ENCODE measurements around the gene IFNL4.

The IFNL4 gene

DNA sequence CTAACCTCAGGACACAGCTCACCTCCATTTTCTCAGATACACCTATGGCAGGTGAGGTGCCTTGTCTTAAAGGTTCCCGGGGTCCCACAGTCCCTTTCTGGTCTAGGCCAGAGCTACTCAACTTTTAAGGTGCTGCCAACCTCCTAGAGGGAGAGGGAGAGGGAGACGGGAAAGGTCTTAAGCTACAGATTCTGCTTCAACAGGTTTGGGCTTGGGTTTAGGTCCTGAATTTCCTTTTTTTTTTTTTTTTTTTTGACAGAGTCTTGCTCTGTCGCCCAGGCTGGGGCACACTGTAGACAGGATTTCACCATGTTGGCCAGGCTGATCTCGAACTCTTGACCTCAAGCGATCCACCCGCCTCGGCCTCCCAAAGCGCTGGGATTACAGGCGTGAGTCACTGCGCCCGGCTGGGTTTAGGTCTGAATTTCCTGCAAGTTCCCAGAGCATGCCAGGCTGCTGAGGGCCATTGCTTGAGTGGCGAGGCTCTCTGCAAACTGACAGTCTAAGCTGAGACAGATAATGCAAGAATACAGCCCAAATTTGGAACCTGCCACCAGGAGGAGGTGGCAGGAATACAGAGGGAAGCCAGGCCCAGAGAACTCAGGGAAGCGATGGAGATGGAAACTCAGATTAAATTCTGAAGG is 36.8 kb downstream of the IFNL4 start:
- no peak overlapping the region for H3K4me3 ChIP-seq (ENCODE audit: low read depth, low read length)
- TF ChIP-seq CTCF (IDR thresholded peaks at IDR 0.05; ENCODE audit: borderline replicate concordance, insufficient read depth, low read depth, low read length) = no peak

DNA sequence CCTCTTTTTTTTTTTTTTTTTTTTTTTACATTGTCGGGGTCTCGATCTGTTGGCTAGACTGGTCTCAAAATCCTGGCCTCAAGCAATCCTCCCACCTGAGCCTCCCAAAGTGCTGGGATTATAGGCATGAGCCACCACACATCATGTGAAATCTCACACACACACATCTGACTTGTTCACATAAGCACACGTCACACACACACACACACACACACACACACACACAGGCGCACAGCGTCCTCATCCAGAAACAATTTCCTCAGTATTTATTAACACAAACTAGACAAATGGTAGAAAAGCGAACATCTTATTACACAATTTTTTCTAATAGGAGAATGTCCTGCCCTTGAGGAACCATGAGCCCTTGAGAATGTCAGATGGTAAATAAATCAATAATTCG is 39.5 kb downstream of the IFNL4 start:
- H3K4me3 ChIP-seq (ENCODE audit: low read depth, low read length) = no peak overlapping the region
- no peak for TF ChIP-seq CTCF (IDR thresholded peaks at IDR 0.05; ENCODE audit: borderline replicate concordance, insufficient read depth, low read depth, low read length)

- TF ChIP-seq CTCF (IDR thresholded peaks at IDR 0.05; ENCODE audit: borderline replicate concordance, insufficient read depth, low read depth, low read length) = no peak
- no peak overlapping the region for H3K4me3 ChIP-seq (ENCODE audit: low read depth, low read length)
Observed at GRCh38 chr19:39208175-39208795, 40.4 kb downstream of the IFNL4 start.

GRCh38 chr19:39207293-39207836 is 41.3 kb downstream of the IFNL4 start:
- TF ChIP-seq CTCF (IDR thresholded peaks at IDR 0.05; ENCODE audit: borderline replicate concordance, insufficient read depth, low read depth, low read length) = no peak
- H3K4me3 ChIP-seq (ENCODE audit: low read depth, low read length) = no peak overlapping the region

- no peak for TF ChIP-seq CTCF (IDR thresholded peaks at IDR 0.05; ENCODE audit: borderline replicate concordance, insufficient read depth, low read depth, low read length)
- no peak overlapping the region for H3K4me3 ChIP-seq (ENCODE audit: low read depth, low read length)
Observed at GRCh38 chr19:39206122-39206521, 42.5 kb downstream of the IFNL4 start.

GRCh38 chr19:39205449-39205764 is 43.2 kb downstream of the IFNL4 start:
- H3K4me3 ChIP-seq (ENCODE audit: low read depth, low read length) = no peak overlapping the region
- TF ChIP-seq CTCF (IDR thresholded peaks at IDR 0.05; ENCODE audit: borderline replicate concordance, insufficient read depth, low read depth, low read length) = no peak

Data from GM12875 (cell line).